Psoas muscle (tissue), 8 donors: ENCODE results near the gene KIF6. TPM values are rescaled to one million over a fixed set of nuclear protein-coding genes. Genes with fewer than 3 reads are reported as not detected.

ENCODE experiments used
- ATAC-seq, 4 donors: fragments of 200-7000 bp; cut with Tn5 transposase; one replicate each; pipeline ENCODE4 v1.9.1; 2020; ENCODE audit warnings: moderate library complexity in 3 of 4, mild to moderate bottlenecking in 2 of 4
- DNase-seq, 2 donors: peaks; one replicate each; pipeline ENCODE4 v3.0.0-alpha.2; 2020
- H3K27ac ChIP-seq: fragments of 200-600 bp; one replicate; pipeline ENCODE4 v1.8.0; 2022
- H3K27me3 ChIP-seq, 3 donors: fragments of 200-600 bp in 1 of 3; one replicate each; pipeline versions ENCODE4 v1.6.1 to v1.8.0; 2013 to 2022; ENCODE audit warnings: low read length in 2 of 3, mild to moderate bottlenecking in 2 of 3, moderate library complexity in 1 of 3; ENCODE audit not compliant: insufficient read depth in 3 of 3
- H3K36me3 ChIP-seq, 2 donors: fragments of 200-600 bp in 1 of 2; one replicate each; pipeline versions ENCODE4 v1.6.1 to v1.8.0; 2013 to 2022; ENCODE audit warnings: low read depth in 1 of 2, mild to moderate bottlenecking in 1 of 2, moderate library complexity in 1 of 2; ENCODE audit not compliant: insufficient read depth in 1 of 2
- H3K4me1 ChIP-seq: fragments of 200-600 bp; one replicate; pipeline ENCODE4 v1.8.0; 2022
- H3K4me3 ChIP-seq: fragments of 200-600 bp; one replicate; pipeline ENCODE4 v1.8.0; 2022; ENCODE audit warnings: mild to moderate bottlenecking
- H3K9me3 ChIP-seq: fragments of 200-600 bp; one replicate; pipeline ENCODE4 v1.8.0; 2022
- WGBS, 3 donors: extraction: QIAGEN DNeasy Blood & Tissue Kit; methylation state at CpG; one replicate each; pipeline versions ENCODE4 v1.1.6 to v1.1.7; 2013; 5-methylcytosine and 5-hydroxymethylcytosine counted together
- intact Hi-C, 2 donors: fragments of 100-400 bp; cut with DNase I; formaldehyde crosslinking; loops; one replicate each; pipeline versions ENCODE4 v1.11.0 to v1.14.2; 2022
- polyA plus RNA-seq, 3 donors: library from polyadenylated mRNA; stranded (reverse); fragments of 200-250 nt; gene quantifications; one replicate each; pipeline ENCODE4 v1.2.3, GENCODE V29; 2013
- total RNA-seq, 4 donors: library from RNA; stranded (reverse); fragmentation: NEBNext Ultra II Directional in 2 of 4; extraction: Animal tissue kit (Norgen Biotek cat#: 25700) in 2 of 4; gene quantifications; one replicate each; pipeline versions ENCODE4 v1.2.1 to v1.2.4, GENCODE V29; 2021 to 2023
- TF ChIP-seq, protein P1 (sequence below): fragments of 200-600 bp; IDR thresholded peaks from one replicate; pipeline ENCODE4 v1.8.0; 2022; ENCODE audit warnings: antibody characterized with exemption
- donor health status: healthy with polysubstance abuse.
- donor health status: DM: no; HTN: no; CAD: no; lungs with moderate emphysema.
- donor health status: Bipolar disorder and iron deficiency.
- donor health status: healthy.
- donor health status: DM: yes; HTN: yes; CAD: no.
- donor health status: DM: no; HTN: no; CAD: no.
- donor health status: DM: no; HTN: no; CAD: no.
- donor health status: DM: yes; HTN: yes; CAD: no.

The KIF6 gene
- total and polyA plus RNA-seq, 7 donors = 0.03 to 0.17 (median 0.09) TPM; not detected in 2

DNA sequence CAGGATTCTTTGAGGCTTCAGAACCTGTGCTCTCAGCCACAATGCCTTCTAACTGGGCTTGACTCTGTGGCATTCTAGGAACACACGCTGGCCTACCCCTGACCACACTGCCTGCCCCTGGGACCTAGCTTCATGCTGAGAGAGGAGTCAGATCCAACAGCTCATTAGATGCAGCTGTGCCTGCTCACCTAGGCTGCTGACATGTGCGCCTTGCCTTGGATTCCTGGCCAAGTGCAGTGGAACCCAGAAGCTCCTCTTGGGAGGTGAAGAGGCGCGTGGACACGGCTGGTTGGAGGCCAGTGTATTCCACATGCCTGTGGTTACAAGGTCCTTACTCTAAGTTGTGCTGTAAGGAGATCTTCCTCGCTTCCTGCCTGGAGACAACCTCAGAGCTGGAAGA is 378.0 kb downstream of the KIF6 start:
- Histone ChIP-seq H3K9me3 (no peaks in the 10 kb centered on the region), H3K36me3 (no peaks in the 10 kb centered on the region), H3K4me3 (no peak overlapping the region), H3K27ac (no peak overlapping the region), H3K4me1 (no peaks in the 10 kb centered on the region), H3K27me3 (no peaks in the 10 kb centered on the region)
- no peak for ATAC-seq
- intact Hi-C loops = loop anchor here in 1 of 2 donors (10.0 kb wide), 2 partner anchors 958 to 1688 kb away; partner anchors contain the start of gene UNC5CL
- WGBS, 3 donors = 89 to 95% (median 91%) methylated on average over 6 of the region's 6 CpGs
- no peak for DNase-seq
- TF ChIP-seq, protein P1, sequence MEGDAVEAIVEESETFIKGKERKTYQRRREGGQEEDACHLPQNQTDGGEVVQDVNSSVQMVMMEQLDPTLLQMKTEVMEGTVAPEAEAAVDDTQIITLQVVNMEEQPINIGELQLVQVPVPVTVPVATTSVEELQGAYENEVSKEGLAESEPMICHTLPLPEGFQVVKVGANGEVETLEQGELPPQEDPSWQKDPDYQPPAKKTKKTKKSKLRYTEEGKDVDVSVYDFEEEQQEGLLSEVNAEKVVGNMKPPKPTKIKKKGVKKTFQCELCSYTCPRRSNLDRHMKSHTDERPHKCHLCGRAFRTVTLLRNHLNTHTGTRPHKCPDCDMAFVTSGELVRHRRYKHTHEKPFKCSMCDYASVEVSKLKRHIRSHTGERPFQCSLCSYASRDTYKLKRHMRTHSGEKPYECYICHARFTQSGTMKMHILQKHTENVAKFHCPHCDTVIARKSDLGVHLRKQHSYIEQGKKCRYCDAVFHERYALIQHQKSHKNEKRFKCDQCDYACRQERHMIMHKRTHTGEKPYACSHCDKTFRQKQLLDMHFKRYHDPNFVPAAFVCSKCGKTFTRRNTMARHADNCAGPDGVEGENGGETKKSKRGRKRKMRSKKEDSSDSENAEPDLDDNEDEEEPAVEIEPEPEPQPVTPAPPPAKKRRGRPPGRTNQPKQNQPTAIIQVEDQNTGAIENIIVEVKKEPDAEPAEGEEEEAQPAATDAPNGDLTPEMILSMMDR = no peak

DNA sequence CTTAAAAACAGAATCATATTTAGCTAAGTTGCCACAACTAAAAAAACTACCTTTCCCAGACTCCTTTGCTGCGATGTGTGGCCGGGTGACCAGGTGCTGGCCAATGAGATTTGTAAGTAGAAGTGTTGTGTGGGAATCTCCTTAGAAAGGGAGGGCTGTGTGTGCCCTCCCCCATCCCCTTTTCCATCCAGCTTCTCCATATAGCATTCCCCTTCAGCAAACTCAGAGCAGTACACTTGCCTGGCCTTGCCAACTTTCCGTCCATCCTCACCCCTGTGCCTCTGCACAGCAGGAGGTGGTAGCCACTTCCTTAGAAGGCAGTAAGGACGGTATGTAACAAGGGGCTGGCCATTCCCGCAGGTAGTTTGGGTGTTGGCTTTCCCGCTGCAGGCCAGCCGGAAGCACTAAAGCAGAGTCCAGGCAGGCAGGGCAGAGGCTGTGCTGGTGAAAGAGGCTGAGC is 380.4 kb downstream of the KIF6 start:
- intact Hi-C loops = loop anchor here in 1 of 2 donors (10.0 kb wide), 2 partner anchors 960 to 1690 kb away; partner anchors contain the start of gene UNC5CL
- ATAC-seq = no peak
- Histone ChIP-seq H3K36me3 (no peaks in the 10 kb centered on the region), H3K27ac (no peak overlapping the region), H3K4me1 (no peaks in the 10 kb centered on the region), H3K4me3 (no peak overlapping the region), H3K9me3 (no peaks in the 10 kb centered on the region), H3K27me3 (peaks cover 0 to 6% (median 0%) of the 10 kb centered on the region in 3 donors)
- DNase-seq = no peak
- TF ChIP-seq, protein P1 = no peak
- WGBS, 3 donors = 76 to 80% (median 77%) methylated on average over 7 of the region's 7 CpGs

DNA sequence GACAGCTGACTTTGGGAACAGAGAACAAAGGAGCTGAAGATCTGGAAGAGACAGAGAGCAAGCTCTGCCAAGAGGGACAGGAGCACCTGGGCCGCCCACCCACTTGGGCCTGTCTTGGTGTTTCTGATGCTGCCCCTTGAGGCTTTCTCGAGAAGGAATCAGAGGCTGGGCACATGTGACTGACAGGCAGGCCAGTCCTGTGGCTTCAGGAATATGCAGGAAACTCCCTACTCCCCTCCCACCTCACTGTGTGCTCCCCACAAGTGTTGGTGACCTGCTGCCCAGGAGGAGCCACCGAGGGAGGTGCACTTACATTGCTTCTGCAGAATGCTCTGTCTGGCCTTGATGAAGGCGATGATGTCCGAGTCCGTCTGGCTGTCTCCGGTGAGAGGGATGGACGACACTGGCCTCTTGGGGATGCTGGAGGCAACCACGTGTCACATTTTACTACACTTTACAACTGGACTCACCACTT is 381.8 kb downstream of the KIF6 start:
- DNase-seq (no peak), ATAC-seq (no peak)
- Histone ChIP-seq H3K9me3 (no peaks in the 10 kb centered on the region), H3K4me3 (no peak overlapping the region), H3K36me3 (no peaks in the 10 kb centered on the region), H3K27me3 (peaks cover 0 to 6% (median 2%) of the 10 kb centered on the region in 3 donors), H3K4me1 (no peaks in the 10 kb centered on the region), H3K27ac (no peak overlapping the region)
- WGBS, 3 donors = 69 to 76% (median 73%) methylated on average over 9 of the region's 9 CpGs
- TF ChIP-seq, protein P1 = no peak
- intact Hi-C loops = loop anchor here in 1 of 2 donors (10.0 kb wide), 2 partner anchors 961 to 1691 kb away; partner anchors contain the start of gene UNC5CL

DNA sequence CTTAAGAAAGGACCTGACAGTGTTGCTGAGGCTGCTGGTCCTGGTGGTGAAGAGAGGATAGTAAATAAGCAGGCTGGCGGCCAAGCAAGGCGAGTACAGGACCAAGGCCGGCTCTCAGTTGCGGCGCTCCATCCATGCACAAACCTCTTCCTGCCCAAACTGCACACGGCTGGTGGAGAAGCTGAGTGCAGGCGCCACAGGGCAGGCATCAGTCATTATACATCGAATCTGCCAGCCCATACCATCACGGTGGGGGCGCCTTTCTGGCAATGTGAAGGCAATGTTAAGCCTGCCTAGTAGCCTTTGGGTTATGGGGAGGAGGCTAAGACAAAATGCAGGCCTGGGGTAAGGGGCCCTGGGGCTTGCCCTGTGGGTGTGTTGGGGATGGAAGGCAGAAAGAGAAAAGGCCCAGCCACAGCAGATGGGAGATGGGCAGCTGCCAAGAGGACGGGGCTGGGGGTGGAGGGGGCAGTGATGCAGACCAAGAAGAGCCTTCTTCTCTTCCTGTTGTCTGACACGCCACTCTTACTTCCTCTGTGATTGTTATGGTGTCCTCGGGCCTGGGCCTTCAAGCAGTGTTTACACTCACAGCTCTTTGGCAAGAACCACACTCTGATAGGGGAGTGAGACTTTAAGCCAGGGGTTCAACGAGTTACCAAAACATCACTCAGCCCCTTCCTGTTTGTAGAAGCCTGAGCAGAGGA is 382.4 kb downstream of the KIF6 start:
- Histone ChIP-seq H3K27me3 (peaks cover 0 to 6% (median 3%) of the 10 kb centered on the region in 3 donors), H3K4me3 (no peak overlapping the region), H3K27ac (no peak overlapping the region), H3K9me3 (no peaks in the 10 kb centered on the region), H3K36me3 (no peaks in the 10 kb centered on the region), H3K4me1 (no peaks in the 10 kb centered on the region)
- ATAC-seq = no peak
- TF ChIP-seq, protein P1 = no peak
- intact Hi-C loops = loop anchor here in 1 of 2 donors (10.0 kb wide), 2 partner anchors 962 to 1692 kb away; partner anchors contain the start of gene UNC5CL
- DNase-seq = no peak
- WGBS, 3 donors = 70 to 74% (median 73%) methylated on average over 14 of the region's 14 CpGs
